ENCODE results near the gene PRH1.

PRH1 gene

GRCh38 chr12:10900530-10900929, 16.5 kb upstream of the PRH1 start:
- no peak overlapping the region for H3K27ac ChIP-seq (ENCODE audit: low read depth, low read length)
- H3F3A ChIP-seq (ENCODE audit: insufficient read depth) = no peaks in the 10 kb centered on the region
- no peaks in the 10 kb centered on the region for H3K79me2 ChIP-seq (ENCODE audit: insufficient read depth, low read length)
- no peaks in the 10 kb centered on the region for H3K9me3 ChIP-seq (ENCODE audit: insufficient read depth, low read length)
- H2AFZ ChIP-seq (ENCODE audit: low read depth, low read length, severe bottlenecking) = no peak overlapping the region
- TF ChIP-seq CTCF (IDR thresholded peaks at IDR 0.05; ENCODE audit: insufficient read depth, low read length, poor library complexity, severe bottlenecking) (no peak), EZH2phosphoT487 (conservative IDR thresholded peaks at IDR 0.05; ENCODE audit: low read length) (no peak)
- no peaks in the 10 kb centered on the region for H4K20me1 ChIP-seq (ENCODE audit: low read depth, low read length)
- no peaks in the 10 kb centered on the region for H3K36me3 ChIP-seq (ENCODE audit: low read length)
- no peaks in the 10 kb centered on the region for H3K9me2 ChIP-seq (replicated peaks; ENCODE audit: insufficient read depth, low read length)
- H3K4me2 ChIP-seq (ENCODE audit: low read depth, low read length, poor library complexity, severe bottlenecking) = no peak overlapping the region
- no peak overlapping the region for H3K9ac ChIP-seq (ENCODE audit: low read length)
- H3K4me3 ChIP-seq (ENCODE audit: insufficient read depth, low read length, poor library complexity, severe bottlenecking) = no peak overlapping the region
- no peaks in the 10 kb centered on the region for H3K27me3 ChIP-seq (ENCODE audit: low read length)

GRCh38 chr12:10896854-10897253, 12.8 kb upstream of the PRH1 start:
- Histone ChIP-seq H3F3A (ENCODE audit: insufficient read depth) (no peaks in the 10 kb centered on the region), H3K36me3 (ENCODE audit: low read length) (no peaks in the 10 kb centered on the region), H4K20me1 (ENCODE audit: low read depth, low read length) (no peaks in the 10 kb centered on the region), H3K9ac (ENCODE audit: low read length) (no peak overlapping the region), H3K27me3 (ENCODE audit: low read length) (no peaks in the 10 kb centered on the region), H2AFZ (ENCODE audit: low read depth, low read length, severe bottlenecking) (no peak overlapping the region), H3K27ac (ENCODE audit: low read depth, low read length) (no peak overlapping the region), H3K4me2 (ENCODE audit: low read depth, low read length, poor library complexity, severe bottlenecking) (no peak overlapping the region), H3K9me2 (replicated peaks; ENCODE audit: insufficient read depth, low read length) (no peaks in the 10 kb centered on the region), H3K9me3 (ENCODE audit: insufficient read depth, low read length) (no peaks in the 10 kb centered on the region), H3K4me3 (ENCODE audit: insufficient read depth, low read length, poor library complexity, severe bottlenecking) (no peak overlapping the region), H3K79me2 (ENCODE audit: insufficient read depth, low read length) (no peaks in the 10 kb centered on the region)
- TF ChIP-seq CTCF (IDR thresholded peaks at IDR 0.05; ENCODE audit: insufficient read depth, low read length, poor library complexity, severe bottlenecking) (no peak), EZH2phosphoT487 (conservative IDR thresholded peaks at IDR 0.05; ENCODE audit: low read length) (no peak)

- Histone ChIP-seq H2AFZ (ENCODE audit: low read depth, low read length, severe bottlenecking) (no peak overlapping the region), H3K27ac (ENCODE audit: low read depth, low read length) (no peak overlapping the region), H3K36me3 (ENCODE audit: low read length) (no peaks in the 10 kb centered on the region), H3K4me2 (ENCODE audit: low read depth, low read length, poor library complexity, severe bottlenecking) (no peak overlapping the region), H3F3A (ENCODE audit: insufficient read depth) (no peaks in the 10 kb centered on the region), H3K79me2 (ENCODE audit: insufficient read depth, low read length) (no peaks in the 10 kb centered on the region), H3K4me3 (ENCODE audit: insufficient read depth, low read length, poor library complexity, severe bottlenecking) (no peak overlapping the region), H3K9me3 (ENCODE audit: insufficient read depth, low read length) (no peaks in the 10 kb centered on the region), H3K27me3 (ENCODE audit: low read length) (no peaks in the 10 kb centered on the region), H3K9me2 (replicated peaks; ENCODE audit: insufficient read depth, low read length) (no peaks in the 10 kb centered on the region), H3K9ac (ENCODE audit: low read length) (no peak overlapping the region), H4K20me1 (ENCODE audit: low read depth, low read length) (no peaks in the 10 kb centered on the region)
- TF ChIP-seq EZH2phosphoT487 (conservative IDR thresholded peaks at IDR 0.05; ENCODE audit: low read length) = no peak
- no peak for TF ChIP-seq CTCF (IDR thresholded peaks at IDR 0.05; ENCODE audit: insufficient read depth, low read length, poor library complexity, severe bottlenecking)
Observed at GRCh38 chr12:10891937-10892336, 7.9 kb upstream of the PRH1 start.

Measured in SU-DHL-6 (cell line).